MCF 10A (cell line): ENCODE measurements around the gene STAMBPL1. TPM values are rescaled to one million over a fixed set of nuclear protein-coding genes. Genes with fewer than 3 reads are reported as not detected.

Source experiments
- BruUV-seq: library from RNA; stranded (reverse); fragments of 400-500 nt; replicated peaks from 2 replicates; lab custom pipeline; 2021; lab: Mats Ljungman, UMichigan
- CTCF ChIA-PET: fragments of 300-600 bp; sonication (Branson Sonifier 250); formaldehyde crosslinking; extraction: SDS; loops from one replicate; lab custom pipeline; 2021; ENCODE audit warnings: antibody characterized with exemption, inconsistent platforms; lab: Yijun Ruan, JAX
- POLR2A ChIA-PET: fragments of 300-600, 350-650 bp; sonication (Branson Sonifier 250); formaldehyde crosslinking; extraction: SDS; loops from one replicate; lab custom pipeline; 2020; ENCODE audit warnings: antibody characterized with exemption, inconsistent platforms; lab: Yijun Ruan, JAX
- DNase-seq: peaks from one replicate; pipeline ENCODE4 v3.0.0-alpha.2; 2018; ENCODE audit not compliant: unreplicated experiment
- H3K27ac Mint-ChIP-seq: one replicate; pipeline ENCODE4 v1.8.0; 2022; ENCODE audit warnings: mild to moderate bottlenecking, low read depth, mixed read lengths; ENCODE audit not compliant: unreplicated experiment
- H3K27me3 Mint-ChIP-seq: one replicate; pipeline ENCODE4 v1.8.0; 2022; ENCODE audit warnings: mixed read lengths; ENCODE audit not compliant: insufficient read depth, unreplicated experiment
- H3K36me3 Mint-ChIP-seq: one replicate; pipeline ENCODE4 v1.8.0; 2022; ENCODE audit warnings: mild to moderate bottlenecking, moderate library complexity, mixed read lengths; ENCODE audit not compliant: insufficient read depth, unreplicated experiment
- H3K4me1 Mint-ChIP-seq: one replicate; pipeline ENCODE4 v1.8.0; 2022; ENCODE audit warnings: mixed read lengths; ENCODE audit not compliant: insufficient read depth, unreplicated experiment
- H3K4me3 Mint-ChIP-seq: one replicate; pipeline ENCODE4 v1.8.0; 2022; ENCODE audit warnings: mild to moderate bottlenecking, moderate library complexity, mixed read lengths; ENCODE audit not compliant: unreplicated experiment
- H3K9me3 Mint-ChIP-seq: one replicate; pipeline ENCODE4 v1.8.0; 2022; ENCODE audit warnings: mixed read lengths; ENCODE audit not compliant: unreplicated experiment
- intact Hi-C: fragments of 100-400 bp; cut with micrococcal nuclease; formaldehyde crosslinking; loops from 2 replicates; pipeline ENCODE4 v1.14.1; 2022
- total RNA-seq: library from RNA; stranded (reverse); gene quantifications from 2 replicates; pipeline ENCODE4 v1.2.3, GENCODE V29; 2022
- TF ChIP-seq, protein P1 (sequence below): fragments of 200-600 bp; IDR thresholded peaks from one replicate; pipeline ENCODE4 v1.8.0; 2022; ENCODE audit warnings: antibody characterized with exemption, mild to moderate bottlenecking; ENCODE audit not compliant: unreplicated experiment

The STAMBPL1 gene
- total RNA-seq, 1 experiment from 2014 or later: 29.2 TPM

- Mint-ChIP-seq H3K27me3 (no peaks in the 10 kb centered on the region), H3K27ac (no peak overlapping the region), H3K4me3 (no peak overlapping the region), H3K36me3 (peaks cover 15% of the 10 kb centered on the region), H3K9me3 (no peaks in the 10 kb centered on the region), H3K4me1 (peaks cover 20% of the 10 kb centered on the region)
- POLR2A ChIA-PET: interaction anchor here (0.6 to 5.7 kb wide), 13 partner anchors 13 to 363 kb away, joined by 3 to 63 read pairs (median 7); partner anchors contain the start of genes FAS and STAMBPL1
- intact Hi-C loops: loop anchor here (2.0 to 5.0 kb wide), 2 partner anchors 53 to 246 kb away; partner anchors contain the start of gene STAMBPL1
- TF ChIP-seq, protein P1, sequence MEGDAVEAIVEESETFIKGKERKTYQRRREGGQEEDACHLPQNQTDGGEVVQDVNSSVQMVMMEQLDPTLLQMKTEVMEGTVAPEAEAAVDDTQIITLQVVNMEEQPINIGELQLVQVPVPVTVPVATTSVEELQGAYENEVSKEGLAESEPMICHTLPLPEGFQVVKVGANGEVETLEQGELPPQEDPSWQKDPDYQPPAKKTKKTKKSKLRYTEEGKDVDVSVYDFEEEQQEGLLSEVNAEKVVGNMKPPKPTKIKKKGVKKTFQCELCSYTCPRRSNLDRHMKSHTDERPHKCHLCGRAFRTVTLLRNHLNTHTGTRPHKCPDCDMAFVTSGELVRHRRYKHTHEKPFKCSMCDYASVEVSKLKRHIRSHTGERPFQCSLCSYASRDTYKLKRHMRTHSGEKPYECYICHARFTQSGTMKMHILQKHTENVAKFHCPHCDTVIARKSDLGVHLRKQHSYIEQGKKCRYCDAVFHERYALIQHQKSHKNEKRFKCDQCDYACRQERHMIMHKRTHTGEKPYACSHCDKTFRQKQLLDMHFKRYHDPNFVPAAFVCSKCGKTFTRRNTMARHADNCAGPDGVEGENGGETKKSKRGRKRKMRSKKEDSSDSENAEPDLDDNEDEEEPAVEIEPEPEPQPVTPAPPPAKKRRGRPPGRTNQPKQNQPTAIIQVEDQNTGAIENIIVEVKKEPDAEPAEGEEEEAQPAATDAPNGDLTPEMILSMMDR: no peak
- DNase-seq: no peak
- CTCF ChIA-PET: interaction anchor here (0.7 to 15.3 kb wide), 53 partner anchors 9 to 454 kb away, joined by 3 to 588 read pairs (median 6); partner anchors contain the start of genes ANKRD22, FAS and STAMBPL1
- no TSS peak for BruUV-seq
Measured at GRCh38 chr10:88933564-88933963, 53.5 kb downstream of the STAMBPL1 start.

GRCh38 chr10:88934900-88935672 lies 55.0 kb downstream of the STAMBPL1 start:
- peak; percentile 84 for DNase-seq
- BruUV-seq: no TSS peak
- TF ChIP-seq, protein P1: peak; percentile 72
- Mint-ChIP-seq H3K36me3 (peaks cover 15% of the 10 kb centered on the region), H3K27me3 (no peaks in the 10 kb centered on the region), H3K9me3 (no peaks in the 10 kb centered on the region), H3K4me3 (no peak overlapping the region), H3K4me1 (peaks cover 20% of the 10 kb centered on the region), H3K27ac (peak overlapping the region; percentile 2)
- ChIA-PET POLR2A (interaction anchor here (0.6 to 5.7 kb wide), 13 partner anchors 10 to 327 kb away, joined by 3 to 63 read pairs (median 4); partner anchors contain the start of gene FAS), CTCF (interaction anchor here (0.6 to 15.3 kb wide), 54 partner anchors 9 to 1170 kb away, joined by 3 to 588 read pairs (median 6); partner anchors contain the start of genes ANKRD22, FAS and STAMBPL1)
- intact Hi-C loops: loop anchor here (1.0 to 5.0 kb wide), 5 partner anchors 52 to 282 kb away; no protein-coding TSS in a partner anchor

- Mint-ChIP-seq H3K36me3 (peaks cover 8% of the 10 kb centered on the region), H3K4me1 (peaks cover 20% of the 10 kb centered on the region), H3K9me3 (no peaks in the 10 kb centered on the region), H3K27me3 (no peaks in the 10 kb centered on the region), H3K27ac (no peak overlapping the region), H3K4me3 (no peak overlapping the region)
- POLR2A ChIA-PET: interaction anchor here (1.0 to 5.7 kb wide), 4 partner anchors 46 to 281 kb away, joined by 3 to 63 read pairs (median 5); partner anchors contain the start of gene FAS
- TF ChIP-seq, protein P1: no peak
- no TSS peak for BruUV-seq
- no peak for DNase-seq
- intact Hi-C loops: no loop called here
- CTCF ChIA-PET: interaction anchor here (0.5 to 15.3 kb wide), 19 partner anchors 8 to 545 kb away, joined by 3 to 588 read pairs (median 4); partner anchors contain the start of gene FAS
Measured at GRCh38 chr10:88936656-88937055, 56.6 kb downstream of the STAMBPL1 start.

DNA sequence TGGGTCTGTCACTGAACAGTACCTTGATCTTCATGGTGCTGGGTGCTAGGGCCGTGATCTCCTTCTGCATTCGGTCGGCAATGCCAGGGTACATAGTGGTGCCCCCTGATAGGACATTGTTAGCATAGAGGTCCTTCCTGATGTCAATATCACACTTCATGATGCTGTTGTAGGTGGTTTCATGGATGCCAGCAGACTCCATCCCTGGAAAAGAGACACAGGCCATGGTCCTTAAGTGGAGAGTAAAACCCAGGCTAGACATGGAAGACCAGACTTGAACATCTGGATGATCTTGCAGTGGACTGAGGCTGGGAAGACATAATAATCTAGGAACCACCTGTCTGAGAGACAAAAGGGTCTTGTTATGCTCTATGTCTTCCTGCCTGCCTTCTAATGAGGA lies 58.0 kb downstream of the STAMBPL1 start:
- intact Hi-C loops: no loop called here
- H3K9me3 Mint-ChIP-seq: no peaks in the 10 kb centered on the region
- H3K27me3 Mint-ChIP-seq: no peaks in the 10 kb centered on the region
- ChIA-PET POLR2A (interaction anchor here (0.7 to 0.8 kb wide), 2 partner anchors 56 to 370 kb away, joined by 3 read pairs; no protein-coding TSS in a partner anchor), CTCF (interaction anchor here (0.7 to 15.3 kb wide), 7 partner anchors 17 to 102 kb away, joined by 3 to 588 read pairs (median 6); partner anchors contain the start of gene FAS)
- no peak for DNase-seq
- no peak overlapping the region for H3K4me3 Mint-ChIP-seq
- H3K27ac Mint-ChIP-seq: no peak overlapping the region
- peaks cover 12% of the 10 kb centered on the region for H3K4me1 Mint-ChIP-seq
- BruUV-seq: no TSS peak
- H3K36me3 Mint-ChIP-seq: peaks cover 15% of the 10 kb centered on the region
- TF ChIP-seq, protein P1: no peak
